ENCODE results near the gene SPAG9. TPM values are rescaled to one million over a fixed set of nuclear protein-coding genes. Genes with fewer than 3 reads are reported as not detected.

Gene SPAG9
- total RNA-seq, 1 experiment from 2014 or later, result 54.3 TPM

GRCh38 chr17:51147650-51148049 lies 27.0 kb upstream of the SPAG9 start:
- H4K8ac ChIP-seq (replicated peaks; ENCODE audit: insufficient read length, low read depth, low read length), result no peak overlapping the region
- no peak overlapping the region for H4K91ac ChIP-seq (ENCODE audit: insufficient read length, low read depth, low read length)
- H3K9me3 ChIP-seq (ENCODE audit: control insufficient read depth, low read depth, low read length), result no peaks in the 10 kb centered on the region
- H2BK120ac ChIP-seq (ENCODE audit: low read depth, low read length, poor library complexity, severe bottlenecking), result no peak overlapping the region
- no peak overlapping the region for H3T11ph ChIP-seq (ENCODE audit: low read length)
- H2AK5ac ChIP-seq (ENCODE audit: insufficient read length, low read length), result no peak overlapping the region
- H2AFZ ChIP-seq (ENCODE audit: low read length), result no peak overlapping the region
- H3K79me2 ChIP-seq (ENCODE audit: insufficient read depth, low read length), result no peaks in the 10 kb centered on the region
- H3K9me3 Mint-ChIP-seq, result no peaks in the 10 kb centered on the region
- no peaks in the 10 kb centered on the region for H3K23me2 ChIP-seq (ENCODE audit: insufficient read length, low read depth, low read length, poor library complexity, severe bottlenecking)
- H2BK20ac ChIP-seq (ENCODE audit: low read depth, low read length, poor library complexity, severe bottlenecking), result no peak overlapping the region
- H3K27ac ChIP-seq (ENCODE audit: insufficient read length, low read depth, low read length), result no peak overlapping the region
- no peak for DNase-seq
- no peaks in the 10 kb centered on the region for H3K27me3 ChIP-seq (ENCODE audit: insufficient read depth, low read length)
- WGBS (ENCODE audit: extremely low coverage, insufficient read length, low lambda C conversion rate), result no CpG with 5 or more reads among the region's 4 CpGs
- no peak overlapping the region for H2BK15ac ChIP-seq (ENCODE audit: low read depth, low read length)
- H3K56ac ChIP-seq (ENCODE audit: insufficient read length, low read depth, low read length), result no peak overlapping the region
- no peaks in the 10 kb centered on the region for H3K27me3 Mint-ChIP-seq (ENCODE audit: low read depth)
- no peak overlapping the region for H3K4me2 ChIP-seq (ENCODE audit: insufficient read depth, insufficient read length, low read length)
- no peak overlapping the region for H3K18ac ChIP-seq (ENCODE audit: insufficient read length, low read depth, low read length)
- H3K4me1 Mint-ChIP-seq, result peaks cover 10 to 13% of the 10 kb centered on the region in 2 experiments
- no peak overlapping the region for H3K9ac ChIP-seq (ENCODE audit: extremely low read depth, insufficient read length, low read length)
- H3K4me3 Mint-ChIP-seq, result no peak overlapping the region
- H3K23ac ChIP-seq (ENCODE audit: insufficient read length, low read depth, low read length), result no peak overlapping the region
- no peak overlapping the region for H3K4ac ChIP-seq (ENCODE audit: low read depth, low read length)
- no peak overlapping the region for H2BK12ac ChIP-seq (ENCODE audit: insufficient read length, low read depth, low read length)
- no peak overlapping the region for H4K5ac ChIP-seq (ENCODE audit: insufficient read length, low read depth, low read length)
- H3K36me3 Mint-ChIP-seq (ENCODE audit: insufficient read depth in 1 of 3, low read depth in 3 of 3), result no peaks in the 10 kb centered on the region
- no peak overlapping the region for H2BK5ac ChIP-seq (ENCODE audit: insufficient read length, low read length)
- H3K14ac ChIP-seq (ENCODE audit: insufficient read depth, low read length), result no peak overlapping the region
- H4K20me1 ChIP-seq (ENCODE audit: control insufficient read depth, insufficient read depth, insufficient read length), result no peaks in the 10 kb centered on the region
- no peaks in the 10 kb centered on the region for H3K4me1 ChIP-seq (ENCODE audit: insufficient read depth, low read length)
- H3K79me1 ChIP-seq (ENCODE audit: insufficient read depth, low read depth, low read length, poor library complexity, severe bottlenecking), result no peaks in the 10 kb centered on the region
- no peak for TF ChIP-seq CTCF (conservative IDR thresholded peaks at IDR 0.05)
- H3K27ac Mint-ChIP-seq, result 0 out of 7 replicates have a peak overlapping the region, but pooled peaks of 1 of the 3 experiments have one; percentile 40

Data from H9 (cell line).